GM10248 (cell line): ENCODE results near the gene ANKMY2.

ENCODE experiments used
- CTCF ChIA-PET: fragments of 300-600 bp; sonication (Branson Sonifier 250); formaldehyde crosslinking; extraction: SDS; loops from one replicate; lab custom pipeline; 2021; ENCODE audit warnings: antibody characterized with exemption; lab: Yijun Ruan, JAX
- POLR2A ChIA-PET: fragments of 350-650 bp; sonication (Branson Sonifier 250); formaldehyde crosslinking; extraction: SDS; loops from one replicate; lab custom pipeline; 2020; ENCODE audit warnings: antibody characterized with exemption; lab: Yijun Ruan, JAX
- DNase-seq: peaks from one replicate; pipeline ENCODE4 v3.0.0; 2012; ENCODE audit errors: extremely low spot score
- CTCF ChIP-seq: IDR thresholded peaks from 2 replicates; pipeline ENCODE4 v1.5.1; 2012; ENCODE audit warnings: mild to moderate bottlenecking, low read depth; ENCODE audit errors: extremely low read depth, missing control alignments, control extremely low read depth

ANKMY2 gene

DNA sequence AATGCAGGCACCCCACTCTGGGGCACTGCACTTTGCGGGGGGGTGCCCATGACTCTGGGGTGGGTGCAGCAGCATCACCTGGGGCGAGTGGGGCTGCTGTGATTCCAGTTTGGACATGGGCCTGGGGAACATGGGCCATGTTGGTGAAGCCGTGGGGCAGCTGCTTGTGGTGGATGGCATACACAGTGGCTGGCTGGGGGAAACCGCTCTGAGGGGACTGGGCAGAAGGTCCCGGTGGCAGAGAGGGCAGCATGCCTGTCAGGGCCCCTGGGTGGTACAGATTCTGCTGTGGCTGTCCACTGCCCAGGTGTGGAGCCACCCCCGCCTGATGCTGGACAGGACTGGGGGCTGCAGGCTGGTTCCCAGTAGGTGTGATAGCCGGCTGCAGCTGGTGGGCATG, 61.7 kb downstream of the ANKMY2 start:
- ChIA-PET CTCF (interaction anchor here (1.1 kb wide), 1 partner anchor 33 kb away, joined by 3 read pairs; no protein-coding TSS in a partner anchor), POLR2A (no interaction called here)
- TF ChIP-seq CTCF, result no peak
- DNase-seq, result no peak

GRCh38 chr7:16581286-16581685, 64.3 kb downstream of the ANKMY2 start:
- CTCF ChIA-PET, result no interaction called here
- POLR2A ChIA-PET, result no interaction called here
- TF ChIP-seq CTCF, result no peak
- DNase-seq, result no peak

DNA sequence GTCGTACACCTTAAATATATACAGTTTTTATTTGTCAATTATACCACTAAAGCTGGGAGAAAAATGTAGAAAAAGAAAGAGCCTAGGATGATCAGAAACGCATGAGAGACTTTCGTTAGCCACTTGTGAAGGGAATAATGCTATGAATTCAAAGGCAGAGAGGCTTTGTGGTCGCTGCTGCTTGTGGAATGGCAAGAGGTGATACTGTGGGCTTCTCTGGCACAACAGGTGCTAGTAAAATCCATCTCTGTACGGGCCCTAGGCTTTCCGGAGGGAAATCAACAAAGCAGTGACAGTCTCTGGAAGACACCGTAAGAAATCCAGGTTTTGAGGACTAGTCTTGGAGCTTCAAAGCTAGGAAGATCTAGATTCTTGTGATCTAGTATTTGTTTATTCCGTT, 66.3 kb downstream of the ANKMY2 start:
- ChIA-PET POLR2A (no interaction called here), CTCF (no interaction called here)
- DNase-seq, result no peak
- TF ChIP-seq CTCF, result no peak

- CTCF ChIA-PET, result no interaction called here
- DNase-seq, result no peak
- no peak for TF ChIP-seq CTCF
- POLR2A ChIA-PET, result no interaction called here
Observed at GRCh38 chr7:16571941-16572340, 73.6 kb downstream of the ANKMY2 start.

GRCh38 chr7:16564909-16565426, 80.6 kb downstream of the ANKMY2 start:
- peak; percentile 48 for DNase-seq
- TF ChIP-seq CTCF, result peak; percentile 58
- CTCF ChIA-PET, result interaction anchor here (0.6 to 8.0 kb wide), 45 partner anchors 8 to 793 kb away, joined by 3 to 94 read pairs (median 3); partner anchors contain the start of genes ANKMY2, BZW2 and CRPPA
- POLR2A ChIA-PET, result no interaction called here

DNA sequence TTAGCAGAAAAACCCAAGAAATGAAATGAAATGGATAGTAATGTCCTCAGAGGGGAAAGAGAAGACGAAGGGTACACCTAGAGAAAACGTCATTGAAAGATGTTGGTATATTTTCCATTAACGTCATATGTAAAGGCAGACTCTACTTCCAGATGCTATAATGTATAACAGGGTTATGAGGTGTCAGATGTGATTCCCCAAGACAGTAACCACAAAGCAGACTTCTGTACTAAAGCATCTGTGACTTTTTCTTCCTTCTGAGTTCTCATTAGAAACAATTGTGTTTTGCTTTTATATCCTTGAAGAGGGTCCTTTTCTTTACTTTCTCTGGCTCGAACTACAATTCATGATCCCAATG, 81.6 kb downstream of the ANKMY2 start:
- TF ChIP-seq CTCF, result no peak
- CTCF ChIA-PET, result interaction anchor here (0.8 to 8.0 kb wide), 23 partner anchors 12 to 489 kb away, joined by 3 to 94 read pairs (median 4); partner anchors contain the start of genes ANKMY2, BZW2, CRPPA and SOSTDC1
- DNase-seq, result no peak
- POLR2A ChIA-PET, result no interaction called here
